GM19043 (cell line): Measurements from ENCODE around the gene RIC3.
A peak's percentile ranks its signal among the peaks of the same experiment; 100 is the strongest.

ENCODE experiments used
- ATAC-seq: cut with Tn5 transposase; IDR thresholded peaks from one replicate; pipeline ENCODE4 v1.9.1; 2021; ENCODE audit warnings: low read depth; ENCODE audit not compliant: unreplicated experiment

RIC3 gene

DNA sequence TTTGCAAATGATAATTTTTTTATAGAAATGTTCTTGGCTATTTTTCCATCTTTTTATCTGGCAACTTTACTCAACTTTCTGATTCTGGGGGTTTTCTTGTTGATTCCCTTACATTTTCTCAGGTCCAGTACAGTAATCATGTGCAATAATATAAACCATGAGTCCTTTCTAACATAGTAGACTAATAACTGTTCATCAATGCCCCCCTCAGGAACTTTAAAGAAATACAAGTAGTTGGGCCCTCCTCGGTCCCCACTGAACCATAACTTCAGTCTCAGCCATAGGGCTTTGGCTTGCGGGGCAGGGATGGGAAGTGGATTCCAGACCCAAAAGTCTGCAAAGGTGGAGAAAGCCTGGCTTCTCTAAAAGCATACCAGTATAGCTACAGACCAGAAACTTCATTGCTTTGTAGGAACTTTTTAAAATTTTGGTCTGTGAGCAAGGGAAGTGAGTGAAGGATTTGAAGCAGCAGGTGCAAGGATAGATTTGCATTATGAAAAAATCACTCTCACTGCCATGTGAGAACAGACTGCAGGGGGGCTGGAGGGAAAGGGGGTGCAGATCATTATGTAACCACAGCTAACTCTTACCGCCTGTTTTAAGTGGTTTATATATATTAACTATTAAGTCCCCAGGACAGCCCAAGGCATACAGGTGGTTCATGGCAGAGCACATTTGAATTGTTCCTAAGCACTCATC lies 98.3 kb downstream of the RIC3 start:
- ATAC-seq = peak; percentile 74

DNA sequence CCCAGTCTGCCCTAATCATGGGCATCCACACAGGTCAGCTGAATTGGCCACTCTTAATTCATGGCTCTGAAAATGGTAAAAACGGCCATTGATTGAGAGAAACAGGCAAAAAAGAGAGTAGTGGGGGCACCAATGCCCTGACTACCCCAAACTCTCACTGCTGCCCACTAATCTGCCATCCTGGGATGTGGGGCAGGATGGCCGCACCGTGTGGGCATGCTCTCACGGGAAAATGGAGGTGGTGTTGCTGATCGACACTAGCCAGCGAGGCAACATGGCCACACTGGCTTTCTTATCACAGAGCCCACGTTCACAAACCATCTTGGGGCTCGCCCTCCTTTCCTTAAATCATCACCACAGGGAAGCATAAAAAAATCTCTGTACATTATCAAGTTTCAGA lies 99.1 kb downstream of the RIC3 start:
- no peak for ATAC-seq

DNA sequence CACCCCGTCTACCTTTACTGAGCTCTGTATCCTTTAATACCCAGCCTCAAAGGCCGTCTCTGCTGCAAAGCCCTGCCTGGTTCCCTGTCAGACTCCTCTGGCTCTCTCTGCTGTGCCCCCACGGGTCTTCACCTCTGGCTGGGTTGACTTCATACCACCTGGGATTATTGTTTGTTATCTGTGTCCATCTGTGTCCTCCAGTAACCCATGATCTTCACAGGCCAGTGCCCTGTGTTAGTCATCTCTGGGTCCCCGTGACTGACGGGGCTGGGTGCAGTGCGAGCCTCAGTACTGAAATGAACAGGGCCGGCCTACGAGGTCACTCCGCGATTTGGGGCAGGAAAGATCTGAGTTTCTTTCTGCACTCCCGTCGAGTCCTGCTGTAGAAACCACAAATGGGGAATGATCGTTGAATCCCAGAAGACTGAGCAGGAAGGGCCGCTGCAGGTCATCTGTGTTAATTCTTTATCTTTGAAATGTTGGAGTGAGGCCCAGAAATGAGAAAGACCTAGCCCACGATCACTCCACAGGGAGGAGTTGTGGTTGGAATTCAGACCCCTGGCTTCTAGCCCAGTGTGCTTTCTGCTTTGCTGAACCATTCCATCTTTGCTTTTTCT lies 100.1 kb downstream of the RIC3 start:
- no peak for ATAC-seq

DNA sequence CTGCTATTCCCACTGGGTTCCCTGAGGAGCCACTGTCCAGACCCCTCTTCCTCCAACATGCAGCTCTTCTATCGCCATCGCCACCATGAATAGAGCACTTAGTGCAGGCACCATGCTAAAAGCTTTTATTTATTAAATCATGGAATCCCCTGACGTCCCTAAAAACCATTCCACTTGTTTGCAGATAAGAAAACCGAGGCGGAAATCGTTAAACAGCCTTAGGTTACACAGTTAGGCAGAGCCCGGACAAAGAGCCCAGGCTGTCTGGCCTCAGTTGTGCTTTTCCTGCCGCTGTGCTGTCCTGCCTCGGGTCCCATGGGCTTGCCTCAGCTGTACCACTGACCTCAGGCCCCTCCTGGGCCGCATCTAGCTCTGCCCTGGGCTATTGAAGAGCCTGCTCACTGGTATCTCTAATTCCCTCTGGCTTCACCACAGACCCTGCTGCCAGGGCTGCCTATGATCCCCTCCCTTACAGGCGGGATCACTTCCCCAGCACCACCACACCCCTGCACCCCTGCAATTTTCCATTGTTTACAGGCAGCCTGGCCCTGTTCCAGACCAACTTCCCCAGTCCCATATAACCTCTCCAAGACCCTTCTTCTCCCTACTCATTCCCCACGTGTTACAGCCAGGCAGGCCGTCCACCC lies 100.8 kb downstream of the RIC3 start:
- no peak for ATAC-seq

DNA sequence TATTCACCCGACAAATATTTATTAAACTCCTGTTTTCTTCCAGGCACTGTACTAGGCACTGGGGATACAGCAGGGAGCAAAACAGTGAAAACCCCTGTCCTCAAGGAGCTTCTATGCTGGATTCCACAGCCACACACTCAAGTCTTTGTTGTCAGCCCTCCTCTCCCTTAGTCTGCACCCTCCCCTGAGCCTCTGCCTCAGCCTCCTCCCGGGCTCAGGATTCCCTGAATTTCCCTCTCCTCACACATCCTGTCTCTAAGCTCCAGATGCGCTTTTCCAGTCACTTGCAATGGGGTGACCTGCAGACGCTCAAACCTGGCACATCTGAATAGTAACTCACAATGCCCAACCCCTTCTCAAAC lies 101.3 kb downstream of the RIC3 start:
- no peak for ATAC-seq

DNA sequence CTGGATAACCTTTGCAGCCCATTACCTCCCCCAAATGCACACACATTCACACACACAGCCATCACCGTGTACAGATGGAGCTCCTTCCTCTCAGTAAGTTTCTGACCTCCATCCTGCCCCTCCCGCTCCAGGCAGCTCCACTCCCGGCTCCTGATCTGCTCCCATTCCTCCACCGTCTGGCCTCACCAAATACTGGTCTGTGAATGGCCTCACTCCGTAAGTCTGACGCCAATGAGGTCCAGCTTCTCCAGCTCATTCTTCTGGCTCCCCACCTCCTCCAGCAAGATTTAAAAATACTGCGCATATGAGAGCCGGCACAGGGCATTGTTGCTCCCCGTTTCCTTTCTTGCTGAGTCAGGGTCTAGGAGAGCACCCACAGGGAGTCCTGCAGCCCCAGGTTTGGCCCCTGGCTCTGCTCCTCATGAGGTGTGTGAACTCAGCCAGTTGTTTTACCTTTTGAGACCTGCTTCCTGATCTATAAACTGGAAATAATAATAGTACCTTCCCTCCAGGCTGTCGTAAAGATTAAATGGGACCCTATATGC lies 101.8 kb downstream of the RIC3 start:
- ATAC-seq = no peak

DNA sequence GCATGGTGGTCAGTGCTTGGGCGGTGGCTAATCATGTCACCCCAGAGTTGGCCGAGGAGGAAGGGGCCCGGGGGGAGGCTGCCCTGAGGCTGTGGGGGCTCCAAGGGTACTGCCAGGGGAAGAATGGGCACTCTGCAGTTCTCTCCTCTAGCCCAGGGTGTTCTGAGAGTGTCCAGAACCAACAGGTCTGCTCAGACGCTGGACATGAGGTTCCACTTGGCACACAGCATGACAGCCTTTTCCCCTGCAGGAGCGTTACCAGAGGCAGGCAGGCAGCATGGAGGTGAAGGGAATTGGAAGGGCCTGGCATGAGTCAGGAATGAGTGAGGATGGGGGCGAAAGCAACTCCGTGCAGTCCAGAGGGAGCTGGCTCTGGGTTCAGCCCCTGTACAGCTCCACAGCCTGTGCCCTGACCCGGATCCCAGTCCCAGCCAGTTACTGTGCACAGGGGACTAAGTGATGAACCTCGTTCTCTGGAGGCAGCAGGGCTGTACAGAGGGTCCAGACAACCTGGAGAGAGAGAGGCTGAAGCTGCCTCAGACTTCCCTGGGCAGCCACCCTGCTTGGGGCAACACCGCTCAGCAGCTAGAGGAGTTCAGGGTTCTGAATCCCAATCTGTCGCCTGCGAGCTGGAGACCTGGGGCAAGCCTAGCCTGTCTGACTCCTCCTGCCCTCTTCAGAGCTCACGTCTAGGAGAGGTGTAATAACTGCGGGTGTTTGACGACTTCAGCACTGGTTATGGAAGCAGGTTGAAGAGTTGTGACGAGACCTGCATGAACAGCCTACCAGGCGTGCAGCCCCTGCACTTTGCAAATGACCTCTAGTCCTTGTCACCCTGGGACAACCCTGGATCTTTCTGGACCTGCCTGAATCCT lies 102.6 kb downstream of the RIC3 start:
- ATAC-seq = no peak

DNA sequence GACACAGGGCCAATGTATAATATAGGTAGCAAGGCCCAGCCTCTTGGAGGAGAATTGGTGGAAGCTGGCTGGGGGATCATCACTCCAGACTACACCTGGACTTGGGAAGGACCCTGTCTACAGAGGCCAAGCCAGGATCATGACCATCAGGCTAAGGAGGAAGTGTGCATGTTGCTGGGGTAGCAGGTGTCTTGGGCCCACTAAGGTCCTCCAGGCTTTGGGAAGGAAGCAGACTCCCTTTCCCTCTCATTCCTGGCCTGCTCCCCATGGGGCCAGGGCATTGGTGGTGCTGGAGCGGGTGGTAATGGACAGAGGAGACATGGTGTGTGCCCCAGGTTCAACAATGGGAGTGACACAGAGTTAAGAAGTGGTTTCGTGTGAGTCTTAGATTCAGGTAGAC lies 103.8 kb downstream of the RIC3 start:
- ATAC-seq = no peak

DNA sequence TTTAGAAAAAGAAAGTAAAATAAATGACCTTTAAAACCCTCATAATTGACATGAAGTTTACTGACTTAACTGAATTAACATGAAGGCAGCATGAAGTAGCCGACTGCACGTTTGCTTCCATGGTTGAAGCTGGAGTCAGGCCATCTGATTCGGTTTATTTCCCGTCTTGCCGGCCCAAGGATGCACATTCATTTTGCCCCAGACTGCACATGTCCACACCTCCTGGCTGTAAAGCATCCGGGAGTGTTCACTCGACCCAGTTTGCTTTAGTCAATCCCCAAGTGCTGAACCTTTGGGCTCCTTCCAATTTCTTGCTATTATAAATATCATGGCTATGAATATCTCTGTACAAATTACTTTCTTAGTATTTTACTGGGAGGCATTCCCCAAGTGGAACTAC lies 105.5 kb downstream of the RIC3 start:
- ATAC-seq = no peak

DNA sequence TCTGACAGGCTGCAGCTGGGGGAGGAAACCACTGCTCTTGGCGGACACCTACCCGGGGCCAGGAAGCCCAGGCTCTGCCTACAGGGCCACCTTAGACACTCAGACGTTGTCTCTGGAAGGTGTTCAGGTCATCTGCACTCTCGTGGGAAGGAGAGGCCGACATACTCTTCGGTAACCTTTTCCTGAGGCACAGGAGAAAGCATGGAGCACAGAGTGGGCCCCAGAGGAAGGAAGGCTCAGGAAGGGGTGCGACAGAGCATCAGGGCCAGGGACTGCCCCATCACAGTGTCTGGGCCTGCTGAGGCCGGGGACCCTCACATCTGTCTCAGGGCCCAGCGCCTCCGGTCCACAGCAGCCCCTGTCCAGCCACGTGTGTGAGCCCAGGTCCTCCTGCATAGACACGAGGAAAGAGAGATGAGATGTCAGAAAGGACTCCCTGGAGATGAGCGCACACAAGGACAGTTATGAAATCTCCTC lies 106.0 kb downstream of the RIC3 start:
- no peak for ATAC-seq

DNA sequence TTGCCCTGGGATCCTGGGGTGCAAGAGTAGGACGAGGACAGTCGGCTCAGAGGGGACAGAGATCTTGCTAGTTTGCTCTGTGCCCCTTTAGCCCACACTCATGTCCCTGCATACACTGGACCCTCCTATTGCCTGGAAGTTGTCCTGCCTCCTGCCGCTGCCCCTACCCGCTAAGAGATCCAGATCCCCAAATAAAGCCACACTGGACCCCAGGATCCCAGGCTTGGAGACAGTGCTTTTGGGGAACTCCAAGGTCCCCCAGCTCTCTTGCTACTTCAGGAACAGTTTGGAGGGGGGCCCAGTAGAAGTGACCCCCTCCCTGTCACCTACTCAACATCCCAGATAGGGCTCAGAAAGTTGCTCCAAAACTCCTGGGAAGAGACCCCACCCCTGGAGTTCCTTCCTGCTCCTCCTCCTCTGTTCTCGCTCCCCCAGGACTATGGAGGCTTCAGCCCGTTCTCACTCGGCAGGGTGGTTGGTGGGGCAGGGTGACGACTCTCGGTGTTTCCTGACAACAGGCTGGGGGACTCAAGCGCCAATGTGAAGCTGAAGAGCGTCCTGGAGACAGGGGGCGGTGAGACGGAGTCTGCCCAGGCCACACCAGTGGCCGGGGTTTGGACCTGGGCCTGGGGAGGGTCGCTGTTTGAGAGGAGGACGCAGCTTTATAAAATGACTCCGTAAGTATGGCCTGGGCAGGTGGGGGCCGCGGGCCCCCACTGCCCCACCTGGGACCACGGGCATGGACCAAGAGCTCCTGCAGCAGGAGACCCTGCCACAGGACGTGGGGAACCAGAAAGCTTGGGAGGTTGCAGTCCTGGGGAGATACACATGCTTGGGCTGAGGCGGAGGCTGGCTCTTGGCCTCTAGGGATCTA lies 107.0 kb downstream of the RIC3 start:
- no peak for ATAC-seq

DNA sequence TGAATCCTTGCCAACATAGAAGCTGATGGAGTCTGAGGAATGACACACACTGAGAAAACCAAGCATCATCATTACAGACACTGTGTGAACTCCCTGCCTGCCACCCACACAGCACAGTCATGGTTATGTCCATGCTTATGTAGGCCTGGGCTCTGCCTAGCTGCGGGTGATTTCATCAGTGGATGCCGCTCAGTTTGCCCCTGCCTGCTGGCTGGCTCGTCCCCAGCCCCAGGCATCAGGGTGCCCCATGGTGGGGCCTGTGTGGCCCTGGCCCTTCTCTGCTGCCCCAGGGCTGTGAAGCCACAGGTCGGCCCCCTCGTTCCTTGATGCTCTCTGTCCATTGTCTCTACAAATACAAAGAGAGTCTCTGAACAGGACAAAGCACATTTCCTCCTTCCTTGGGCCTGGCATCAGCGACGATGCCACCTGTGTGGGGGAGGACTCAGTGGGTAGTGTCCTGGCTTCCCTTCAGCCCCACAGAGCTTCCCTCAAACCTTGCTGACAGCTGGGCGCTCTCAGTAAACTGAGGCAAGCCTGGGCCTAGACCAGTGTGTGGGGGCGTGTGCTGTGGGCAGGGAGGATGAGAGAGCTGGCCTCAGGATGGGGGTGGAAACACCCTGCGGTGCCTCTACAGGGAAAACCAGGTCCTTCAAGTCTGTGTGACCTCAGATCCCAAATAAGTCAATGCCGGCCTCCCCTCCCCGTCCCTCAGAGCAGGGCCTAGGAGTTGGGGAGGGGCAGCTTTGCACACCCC lies 107.8 kb downstream of the RIC3 start:
- ATAC-seq = no peak

DNA sequence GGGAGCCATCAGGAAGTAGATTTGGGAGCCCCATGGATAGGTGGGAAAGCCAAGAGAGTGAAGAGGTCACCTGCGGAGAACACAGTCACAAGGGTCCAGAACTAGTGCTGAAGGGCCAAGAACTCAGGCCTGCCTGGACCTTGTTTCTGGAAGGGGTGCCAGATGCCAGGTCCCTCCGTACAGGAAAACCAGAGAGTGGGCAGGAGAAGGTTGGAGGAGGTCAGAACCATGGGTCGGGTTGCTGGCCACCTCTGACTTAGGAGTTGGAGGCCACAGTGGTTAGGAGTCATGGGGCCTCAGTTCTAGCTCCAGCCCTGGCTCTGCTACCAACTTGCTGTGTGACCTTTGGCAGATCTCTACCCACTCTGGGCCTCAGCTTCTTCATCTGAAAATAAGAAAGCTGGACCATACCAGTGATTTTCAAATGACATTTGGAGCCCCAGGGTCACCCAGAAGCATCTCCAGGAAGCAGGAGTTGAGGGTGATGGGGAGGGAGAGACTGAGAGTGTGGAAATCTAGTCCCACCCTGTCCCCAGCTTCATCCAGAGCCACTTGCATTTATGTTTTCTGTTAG lies 108.6 kb downstream of the RIC3 start:
- no peak for ATAC-seq

DNA sequence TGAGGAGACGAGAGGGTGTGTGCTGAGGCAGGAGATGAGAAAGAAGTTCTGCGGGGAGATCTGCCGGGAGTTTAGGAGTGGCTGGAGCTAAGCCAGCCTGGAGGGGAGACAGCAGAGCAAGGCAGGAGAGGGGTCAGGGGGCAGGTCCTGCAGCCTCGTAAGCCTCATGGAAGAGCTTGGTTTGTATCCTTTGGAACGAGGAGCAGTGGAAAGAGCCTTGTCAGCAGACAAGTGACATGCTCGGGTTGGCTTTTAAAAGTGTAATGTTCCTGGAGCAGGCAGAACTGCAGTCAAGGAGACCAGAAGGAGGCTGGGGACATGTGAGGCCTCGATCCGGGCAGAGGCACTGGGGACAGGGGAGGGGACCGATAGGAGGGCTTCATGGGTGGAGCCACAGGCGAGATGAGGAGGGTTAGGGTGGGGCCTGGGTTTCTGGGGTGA lies 109.2 kb downstream of the RIC3 start:
- no peak for ATAC-seq

DNA sequence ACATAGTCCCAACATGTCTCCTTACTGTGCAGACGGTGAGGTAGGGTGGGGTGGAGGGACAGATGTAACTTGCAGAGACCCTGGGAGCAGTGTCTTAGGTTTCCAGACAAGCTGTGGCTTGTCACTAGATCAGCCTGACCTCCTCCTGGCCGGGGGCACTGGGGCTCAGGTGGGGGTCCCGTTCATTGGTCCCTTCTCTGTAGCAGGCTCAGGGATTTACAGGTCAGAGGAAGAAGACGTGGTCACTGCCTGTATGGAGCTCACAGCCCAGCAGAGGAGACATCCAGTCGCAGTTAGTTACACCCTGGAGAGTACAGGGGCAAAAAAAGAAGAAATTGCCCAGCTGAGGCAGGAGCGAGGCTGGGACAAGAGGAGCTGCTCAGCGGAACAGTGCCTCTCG lies 109.8 kb downstream of the RIC3 start:
- ATAC-seq = no peak

DNA sequence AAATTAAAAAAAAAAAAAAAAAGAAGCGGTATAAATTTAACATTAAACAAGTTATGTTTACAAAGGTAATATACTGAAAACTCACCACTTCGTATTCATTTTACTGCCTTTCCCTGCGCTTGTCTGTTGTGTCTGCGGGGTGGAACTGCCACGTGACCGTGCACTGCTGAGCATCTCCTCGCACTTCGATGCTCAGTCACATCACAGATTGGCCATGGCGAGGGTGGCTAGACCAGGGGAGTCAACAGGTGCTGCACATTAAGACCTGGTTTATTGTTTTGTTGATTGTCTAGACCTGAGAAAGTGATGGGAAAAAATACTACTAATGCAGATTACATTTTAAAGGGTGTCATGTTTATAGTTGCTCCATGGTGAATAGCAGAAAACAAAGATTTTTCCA lies 110.6 kb downstream of the RIC3 start:
- no peak for ATAC-seq

DNA sequence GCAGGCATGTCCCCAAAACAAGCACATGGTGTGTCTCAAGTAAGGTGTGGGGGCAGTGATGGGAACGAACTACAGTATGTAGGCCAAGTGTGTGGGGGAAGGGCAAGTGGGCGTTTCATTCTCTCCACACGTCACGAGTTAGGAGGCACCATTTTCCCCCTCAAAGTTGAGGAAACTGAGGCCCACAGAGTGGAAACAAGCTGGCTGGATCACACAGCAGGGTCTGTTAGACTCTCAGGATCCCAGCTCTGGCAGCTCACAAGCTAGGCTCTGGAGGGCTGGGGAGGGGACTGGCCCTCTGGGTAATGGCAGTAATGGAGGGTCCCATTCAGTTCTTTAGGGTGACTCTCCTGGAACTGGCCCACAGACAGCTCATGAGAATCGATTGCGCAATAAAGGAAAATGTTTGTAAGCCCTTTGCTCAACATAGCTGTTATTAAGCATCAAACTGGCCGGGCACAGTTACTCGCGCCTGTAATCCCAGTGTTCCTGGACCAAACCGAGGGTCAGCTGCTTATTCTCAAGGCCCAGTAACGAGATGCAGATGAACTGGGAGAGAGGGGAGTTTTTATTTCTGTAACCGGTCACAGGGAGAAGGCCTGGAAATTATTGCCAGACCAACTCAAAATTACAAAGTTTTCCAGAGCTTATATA lies 111.9 kb downstream of the RIC3 start:
- no peak for ATAC-seq
